GM12878 (cell line): ENCODE measurements around the gene PIMREG. TPM values are rescaled to one million over a fixed set of nuclear protein-coding genes. Genes with fewer than 3 reads are reported as not detected.

Source experiments
- ATAC-seq: fragments of 200-7000 bp; cut with Tn5 transposase; 3 replicates; pipeline ENCODE4 v1.9.1; 2020; ENCODE audit warnings: mild to moderate bottlenecking, moderate library complexity
- BruUV-seq: library from RNA; stranded (reverse); fragments of 400-500 nt; replicated peaks from 2 replicates; lab custom pipeline; 2021; lab: Mats Ljungman, UMichigan
- CTCF ChIA-PET: fragments of 300-600 bp; sonication (Branson Sonifier 250); formaldehyde crosslinking; extraction: SDS; loops from one replicate; lab custom pipeline; 2021; ENCODE audit warnings: inconsistent platforms; lab: Yijun Ruan, JAX
- POLR2A ChIA-PET: fragments of 350-600 bp; formaldehyde crosslinking; extraction: SDS; loops from one replicate; lab custom pipeline; 2021; ENCODE audit warnings: inconsistent platforms; lab: Charles Lee
- RAD21 ChIA-PET: fragments of 300-600 bp; sonication (Branson Sonifier 250); formaldehyde crosslinking; loops from one replicate; lab custom pipeline; 2023; ENCODE audit warnings: antibody characterized with exemption; ENCODE audit not compliant: unreplicated experiment; lab: Charles Lee
- SMC1A ChIA-PET: fragments of 300-600 bp; sonication (Branson Sonifier 250); formaldehyde crosslinking; loops from one replicate; lab custom pipeline; 2023; ENCODE audit not compliant: unreplicated experiment, uncharacterized antibody; lab: Charles Lee
- DNase-seq: peaks from one replicate; pipeline ENCODE4 v3.0.0-alpha.2; 2011; ENCODE audit warnings: low read depth, low spot score
- FAIRE-seq: peaks from 3 replicates; lab custom pipeline; 2011; peaks lifted over from hg19 to GRCh38; lab: Jason Lieb, UNC
- H2AFZ ChIP-seq: 2 replicates; pipeline ENCODE4 v1.6.0; 2011; ENCODE audit warnings: low read depth, low read length, control low read depth; ENCODE audit not compliant: control insufficient read depth
- H3K27ac ChIP-seq: 2 replicates; pipeline ENCODE4 v1.5.1; 2011; ENCODE audit warnings: control low read depth; ENCODE audit not compliant: control insufficient read depth, insufficient read depth
- H3K27me3 ChIP-seq, 2 experiments: replicated peaks in 1 of 2; 2 replicates each; pipeline versions ENCODE4 v1.6.0 to v1.6.1; 2011; ENCODE audit warnings: low read length in 1 of 2; ENCODE audit not compliant: control insufficient read depth in 2 of 2, insufficient read depth in 2 of 2
- H3K36me3 ChIP-seq, 2 experiments: 2 replicates each; pipeline ENCODE4 v1.5.1; 2011; ENCODE audit warnings: low read length in 1 of 2; ENCODE audit not compliant: control insufficient read depth in 2 of 2, insufficient read depth in 2 of 2
- H3K4me1 ChIP-seq: 2 replicates; pipeline ENCODE4 v1.6.1; 2011; ENCODE audit warnings: mild to moderate bottlenecking, low read length, moderate library complexity, mixed read lengths; ENCODE audit not compliant: control insufficient read depth, insufficient read depth
- H3K4me2 ChIP-seq: 2 replicates; pipeline ENCODE4 v1.6.0; 2011; ENCODE audit warnings: control low read depth; ENCODE audit not compliant: control insufficient read depth, insufficient read depth
- H3K4me3 ChIP-seq: fragments of 200-600 bp; sonication (generic); 2 replicates; pipeline ENCODE4 v1.5.1; 2016
- H3K79me2 ChIP-seq: 2 replicates; pipeline ENCODE4 v1.6.0; 2011; ENCODE audit warnings: low read length; ENCODE audit not compliant: control insufficient read depth, insufficient read depth
- H3K9ac ChIP-seq: 2 replicates; pipeline ENCODE4 v1.8.0; 2011; ENCODE audit warnings: low read length, control low read depth, mixed read lengths; ENCODE audit not compliant: control insufficient read depth, insufficient read depth
- H3K9me3 ChIP-seq: replicated peaks from 3 replicates; pipeline ENCODE4 v1.5.1; 2011; ENCODE audit warnings: mild to moderate bottlenecking, low read length; ENCODE audit not compliant: control insufficient read depth, insufficient read depth
- H4K20me1 ChIP-seq: 2 replicates; pipeline ENCODE4 v1.6.0; 2011; ENCODE audit not compliant: control insufficient read depth, insufficient read depth
- CHD1 ChIP-seq: IDR thresholded peaks from 2 replicates; pipeline ENCODE4 v1.6.1; 2012; ENCODE audit warnings: low read depth, low read length, improper control_type of control experiment
- DPF2 ChIP-seq: fragments of 450-650 bp; IDR thresholded peaks from 2 replicates; pipeline ENCODE4 v1.6.1; 2017; ENCODE audit warnings: mild to moderate bottlenecking
- HDGF ChIP-seq: fragments of 450-650 bp; IDR thresholded peaks from 2 replicates; pipeline ENCODE4 v1.6.1; 2016; ENCODE audit warnings: antibody characterized with exemption
- KAT2A ChIP-seq: conservative IDR thresholded peaks from 2 replicates; pipeline ENCODE4 v1.6.1; 2011; ENCODE audit warnings: low read depth, low read length; ENCODE audit not compliant: control insufficient read depth
- PAX5 ChIP-seq: IDR thresholded peaks from 2 replicates; pipeline ENCODE4 v1.6.1; 2011; ENCODE audit warnings: low read depth, low read length, borderline replicate concordance
- RAD51 ChIP-seq: fragments of 450-650 bp; IDR thresholded peaks from 2 replicates; pipeline ENCODE4 v1.6.1; 2016; ENCODE audit warnings: moderate library complexity, mild to moderate bottlenecking, inconsistent platforms
- RB1 ChIP-seq: fragments of 450-650 bp; formaldehyde crosslinking; IDR thresholded peaks from 2 replicates; pipeline ENCODE4 v1.6.1; 2017; ENCODE audit warnings: mild to moderate bottlenecking, borderline replicate concordance
- RBBP5 ChIP-seq: fragments of 200-600 bp; sonication (generic); conservative IDR thresholded peaks from 2 replicates; pipeline ENCODE4 v1.6.1; 2016
- SMARCA5 ChIP-seq: fragments of 450-650 bp; IDR thresholded peaks from 2 replicates; pipeline ENCODE4 v1.6.1; 2017; ENCODE audit warnings: mild to moderate bottlenecking
- ZBED1 ChIP-seq: IDR thresholded peaks from 2 replicates; pipeline ENCODE4 v1.6.1; 2016; ENCODE audit warnings: borderline replicate concordance
- ZNF24 ChIP-seq: fragments of 450-650 bp; IDR thresholded peaks from 2 replicates; pipeline ENCODE4 v1.6.1; 2017; ENCODE audit warnings: antibody characterized with exemption, mild to moderate bottlenecking
- ZNF274 ChIP-seq: IDR thresholded peaks from one replicate; pipeline ENCODE4 v1.8.0; 2011; ENCODE audit not compliant: insufficient read length, insufficient read depth
- WGBS: methylation state at CpG from one replicate; pipeline ENCODE4 v1.1.6; 2016; ENCODE audit warnings: low lambda C conversion rate; ENCODE audit not compliant: insufficient replicate concordance, insufficient coverage; ENCODE audit errors: missing lambda C conversion rate; 5-methylcytosine and 5-hydroxymethylcytosine counted together
- in situ Hi-C: fragments of 300-500 bp; cut with MboI; formaldehyde crosslinking; loops from 9 replicates; pipeline ENCODE4 v1.14.3; 2018; ENCODE audit warnings: mixed read lengths
- intact Hi-C: fragments of 100-400 bp; cut with micrococcal nuclease; formaldehyde crosslinking; loops from one replicate; pipeline ENCODE4 v1.14.2; 2022; ENCODE audit not compliant: unreplicated experiment
- polyA plus RNA-seq, 11 experiments: library from polyadenylated mRNA; depleted of rRNA in 4 of 11; unstranded in 6 of 11; stranded (reverse) in 5 of 11; fragments of >200 nt; fragmentation: Nextera tagmentation in 4 of 11; fragmentation: Illumina TruSeq in 1 of 11; extraction: Ambion mirVana in 4 of 11; extraction: Trizol in 1 of 11; gene quantifications; 1 replicate in 1 of 11; 2 replicates in 10 of 11; pipeline versions ENCODE4 v1.2.1 to v1.2.3, GENCODE V29; 2011 to 2016; ENCODE audit warnings: inconsistent platforms in 2 of 11, missing spikeins in 2 of 11, low read depth in 1 of 11
- total RNA-seq, 4 experiments: library from RNA; depleted of rRNA in 3 of 4; stranded (reverse); fragments of >200 nt in 3 of 4; fragmentation: Illumina TruSeq in 1 of 4; extraction: Trizol in 1 of 4; gene quantifications; 2 replicates each; pipeline versions ENCODE4 v1.2.1 to v1.2.3, GENCODE V29; 2013 to 2021
- TF ChIP-seq, protein P1 (sequence below): IDR thresholded peaks from 2 replicates; pipeline ENCODE4 v1.6.1; 2012; ENCODE audit warnings: low read depth, low read length, improper control_type of control experiment
- TF ChIP-seq, protein P2 (sequence below): fragments of 150-350 bp; IDR thresholded peaks from 2 replicates; pipeline ENCODE4 v1.6.1; 2016; ENCODE audit warnings: low read depth, low read length
- TF ChIP-seq, protein P3 (sequence below): fragments of 450-650 bp; conservative IDR thresholded peaks from 2 replicates; pipeline ENCODE4 v1.6.1; 2017; ENCODE audit warnings: mild to moderate bottlenecking, moderate library complexity
- TF ChIP-seq, protein P4 (sequence below): fragments of 450-650 bp; IDR thresholded peaks from 2 replicates; pipeline ENCODE4 v1.6.1; 2017; ENCODE audit warnings: mild to moderate bottlenecking

PIMREG gene
- total and polyA plus RNA-seq, 10 of the 15 experiments (the other 5 are each of a cell fraction or from before 2014, with no cell fraction given): 2.8 to 35.8 (median 25.2) TPM

DNA sequence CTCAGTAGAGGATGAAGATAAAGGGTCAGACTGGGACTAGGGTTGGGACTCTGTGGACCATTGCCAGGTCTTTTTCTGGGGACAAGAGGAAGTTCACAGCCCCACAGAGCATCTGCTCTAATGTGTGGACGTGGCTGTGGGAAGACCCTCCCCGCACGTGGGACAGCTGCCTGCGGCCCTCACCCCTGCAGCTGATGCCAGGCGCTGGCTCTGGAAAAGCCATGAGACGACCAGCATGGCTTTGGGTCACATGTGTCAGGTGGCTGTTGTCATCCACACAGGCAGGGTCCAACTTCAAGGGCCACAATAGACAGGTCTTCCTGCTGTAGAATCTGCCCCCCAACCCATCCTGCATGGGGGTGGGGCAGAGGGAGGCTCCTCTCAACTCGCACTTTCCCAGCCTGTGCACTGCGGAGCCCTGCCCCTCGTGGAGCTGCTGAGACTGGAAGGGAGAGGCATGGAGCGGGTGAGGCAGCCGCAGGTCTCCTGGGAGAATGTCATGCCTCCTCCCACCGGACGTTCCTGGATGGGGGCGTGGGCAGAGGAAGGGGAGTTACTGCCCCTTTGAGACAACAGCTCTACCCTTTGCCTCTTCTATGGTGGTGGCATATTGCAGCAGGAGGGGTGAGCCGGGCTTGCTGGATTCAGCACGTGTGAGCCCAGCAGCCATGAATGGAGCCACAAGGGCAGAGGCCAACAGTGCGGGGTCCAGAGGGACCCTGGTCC, 53.4 kb downstream of the PIMREG start (continued):
- TF ChIP-seq ZNF24: no peak
- TF ChIP-seq, protein P1, sequence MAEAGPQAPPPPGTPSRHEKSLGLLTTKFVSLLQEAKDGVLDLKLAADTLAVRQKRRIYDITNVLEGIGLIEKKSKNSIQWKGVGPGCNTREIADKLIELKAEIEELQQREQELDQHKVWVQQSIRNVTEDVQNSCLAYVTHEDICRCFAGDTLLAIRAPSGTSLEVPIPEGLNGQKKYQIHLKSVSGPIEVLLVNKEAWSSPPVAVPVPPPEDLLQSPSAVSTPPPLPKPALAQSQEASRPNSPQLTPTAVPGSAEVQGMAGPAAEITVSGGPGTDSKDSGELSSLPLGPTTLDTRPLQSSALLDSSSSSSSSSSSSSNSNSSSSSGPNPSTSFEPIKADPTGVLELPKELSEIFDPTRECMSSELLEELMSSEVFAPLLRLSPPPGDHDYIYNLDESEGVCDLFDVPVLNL: no peak

DNA sequence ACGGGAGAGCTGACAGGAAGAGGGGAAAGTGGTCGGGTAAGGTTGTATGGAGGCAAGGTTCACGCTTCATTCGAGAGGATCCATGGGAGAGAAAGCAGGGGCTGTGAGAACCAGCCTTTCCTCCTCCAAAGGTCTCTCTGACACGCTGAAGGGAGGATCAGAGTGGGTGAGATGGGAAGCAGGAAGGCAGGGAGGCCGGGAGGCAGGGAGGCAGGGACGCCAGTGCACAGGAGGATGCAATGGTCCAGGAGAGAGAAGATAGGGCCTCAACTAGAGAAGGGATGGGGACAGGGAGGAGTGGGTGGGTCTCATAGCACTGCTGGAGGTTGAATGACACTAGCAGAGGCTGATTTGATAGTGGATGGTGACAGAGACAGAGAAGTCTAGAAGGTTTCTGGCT, 54.1 kb downstream of the PIMREG start:
- no TSS peak for BruUV-seq
- ChIA-PET POLR2A (no interaction called here), CTCF (no interaction called here), RAD21 (no interaction called here)
- Histone ChIP-seq H4K20me1 (no peaks in the 10 kb centered on the region), H3K4me2 (no peak overlapping the region), H2AFZ (no peak overlapping the region), H3K9me3 (no peaks in the 10 kb centered on the region), H3K36me3 (no peaks in the 10 kb centered on the region)
- ATAC-seq: no peak
- intact Hi-C loops: no loop called here
- no peak for TF ChIP-seq RB1
- TF ChIP-seq ZNF274: no peak
- no peak for TF ChIP-seq RAD51
- TF ChIP-seq, protein P2, sequence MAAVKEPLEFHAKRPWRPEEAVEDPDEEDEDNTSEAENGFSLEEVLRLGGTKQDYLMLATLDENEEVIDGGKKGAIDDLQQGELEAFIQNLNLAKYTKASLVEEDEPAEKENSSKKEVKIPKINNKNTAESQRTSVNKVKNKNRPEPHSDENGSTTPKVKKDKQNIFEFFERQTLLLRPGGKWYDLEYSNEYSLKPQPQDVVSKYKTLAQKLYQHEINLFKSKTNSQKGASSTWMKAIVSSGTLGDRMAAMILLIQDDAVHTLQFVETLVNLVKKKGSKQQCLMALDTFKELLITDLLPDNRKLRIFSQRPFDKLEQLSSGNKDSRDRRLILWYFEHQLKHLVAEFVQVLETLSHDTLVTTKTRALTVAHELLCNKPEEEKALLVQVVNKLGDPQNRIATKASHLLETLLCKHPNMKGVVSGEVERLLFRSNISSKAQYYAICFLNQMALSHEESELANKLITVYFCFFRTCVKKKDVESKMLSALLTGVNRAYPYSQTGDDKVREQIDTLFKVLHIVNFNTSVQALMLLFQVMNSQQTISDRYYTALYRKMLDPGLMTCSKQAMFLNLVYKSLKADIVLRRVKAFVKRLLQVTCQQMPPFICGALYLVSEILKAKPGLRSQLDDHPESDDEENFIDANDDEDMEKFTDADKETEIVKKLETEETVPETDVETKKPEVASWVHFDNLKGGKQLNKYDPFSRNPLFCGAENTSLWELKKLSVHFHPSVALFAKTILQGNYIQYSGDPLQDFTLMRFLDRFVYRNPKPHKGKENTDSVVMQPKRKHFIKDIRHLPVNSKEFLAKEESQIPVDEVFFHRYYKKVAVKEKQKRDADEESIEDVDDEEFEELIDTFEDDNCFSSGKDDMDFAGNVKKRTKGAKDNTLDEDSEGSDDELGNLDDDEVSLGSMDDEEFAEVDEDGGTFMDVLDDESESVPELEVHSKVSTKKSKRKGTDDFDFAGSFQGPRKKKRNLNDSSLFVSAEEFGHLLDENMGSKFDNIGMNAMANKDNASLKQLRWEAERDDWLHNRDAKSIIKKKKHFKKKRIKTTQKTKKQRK: no peak
- TF ChIP-seq, protein P3, sequence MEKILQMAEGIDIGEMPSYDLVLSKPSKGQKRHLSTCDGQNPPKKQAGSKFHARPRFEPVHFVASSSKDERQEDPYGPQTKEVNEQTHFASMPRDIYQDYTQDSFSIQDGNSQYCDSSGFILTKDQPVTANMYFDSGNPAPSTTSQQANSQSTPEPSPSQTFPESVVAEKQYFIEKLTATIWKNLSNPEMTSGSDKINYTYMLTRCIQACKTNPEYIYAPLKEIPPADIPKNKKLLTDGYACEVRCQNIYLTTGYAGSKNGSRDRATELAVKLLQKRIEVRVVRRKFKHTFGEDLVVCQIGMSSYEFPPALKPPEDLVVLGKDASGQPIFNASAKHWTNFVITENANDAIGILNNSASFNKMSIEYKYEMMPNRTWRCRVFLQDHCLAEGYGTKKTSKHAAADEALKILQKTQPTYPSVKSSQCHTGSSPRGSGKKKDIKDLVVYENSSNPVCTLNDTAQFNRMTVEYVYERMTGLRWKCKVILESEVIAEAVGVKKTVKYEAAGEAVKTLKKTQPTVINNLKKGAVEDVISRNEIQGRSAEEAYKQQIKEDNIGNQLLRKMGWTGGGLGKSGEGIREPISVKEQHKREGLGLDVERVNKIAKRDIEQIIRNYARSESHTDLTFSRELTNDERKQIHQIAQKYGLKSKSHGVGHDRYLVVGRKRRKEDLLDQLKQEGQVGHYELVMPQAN: no peak
- no peak for TF ChIP-seq ZBED1
- TF ChIP-seq PAX5: no peak
- TF ChIP-seq SMARCA5: no peak
- no peak for TF ChIP-seq HDGF
- no peak for TF ChIP-seq RBBP5
- no peak for TF ChIP-seq CHD1
- TF ChIP-seq, protein P4, sequence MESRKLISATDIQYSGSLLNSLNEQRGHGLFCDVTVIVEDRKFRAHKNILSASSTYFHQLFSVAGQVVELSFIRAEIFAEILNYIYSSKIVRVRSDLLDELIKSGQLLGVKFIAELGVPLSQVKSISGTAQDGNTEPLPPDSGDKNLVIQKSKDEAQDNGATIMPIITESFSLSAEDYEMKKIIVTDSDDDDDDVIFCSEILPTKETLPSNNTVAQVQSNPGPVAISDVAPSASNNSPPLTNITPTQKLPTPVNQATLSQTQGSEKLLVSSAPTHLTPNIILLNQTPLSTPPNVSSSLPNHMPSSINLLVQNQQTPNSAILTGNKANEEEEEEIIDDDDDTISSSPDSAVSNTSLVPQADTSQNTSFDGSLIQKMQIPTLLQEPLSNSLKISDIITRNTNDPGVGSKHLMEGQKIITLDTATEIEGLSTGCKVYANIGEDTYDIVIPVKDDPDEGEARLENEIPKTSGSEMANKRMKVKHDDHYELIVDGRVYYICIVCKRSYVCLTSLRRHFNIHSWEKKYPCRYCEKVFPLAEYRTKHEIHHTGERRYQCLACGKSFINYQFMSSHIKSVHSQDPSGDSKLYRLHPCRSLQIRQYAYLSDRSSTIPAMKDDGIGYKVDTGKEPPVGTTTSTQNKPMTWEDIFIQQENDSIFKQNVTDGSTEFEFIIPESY: no peak
- no peak for TF ChIP-seq KAT2A
- no peak for TF ChIP-seq DPF2
- TF ChIP-seq, all 136 proteins: peak for 0
- H3K27ac ChIP-seq: no peak overlapping the region
- no peaks in the 10 kb centered on the region; a peak in 2 of 4 replicates for H3K27me3 ChIP-seq
- H3K4me3 ChIP-seq: no peak overlapping the region
- no peaks in the 10 kb centered on the region for H3K79me2 ChIP-seq
- H3K9ac ChIP-seq: no peak overlapping the region
- no peak for DNase-seq
- no peak for FAIRE-seq
- WGBS: 40% methylated on average over 7 of the region's 7 CpGs
- SMC1A ChIA-PET: no interaction called here
- peaks cover 14% of the 10 kb centered on the region for H3K4me1 ChIP-seq
- in situ Hi-C loops: no loop called here
